K562 (cell line): ENCODE measurements around the gene TJP3. TPM values are rescaled to one million over a fixed set of nuclear protein-coding genes. Genes with fewer than 3 reads are reported as not detected.

Source experiments
- ATAC-seq: fragments of 200-7000 bp; cut with Tn5 transposase; 3 replicates; pipeline ENCODE4 v1.9.1; 2020; ENCODE audit warnings: moderate library complexity
- BruUV-seq: library from RNA; stranded (reverse); fragments of 400-500 nt; replicated peaks from 2 replicates; lab custom pipeline; 2021; lab: Mats Ljungman, UMichigan
- CTCF ChIA-PET: fragments of 300-600 bp; formaldehyde crosslinking; extraction: SDS; loops from one replicate; lab custom pipeline; 2021; ENCODE audit warnings: low intra/inter-chr PET ratio; lab: Yijun Ruan, JAX
- POLR2A ChIA-PET: fragments of 300-600, 350-650 bp; sonication (Branson Sonifier 250); formaldehyde crosslinking; extraction: SDS; loops from one replicate; lab custom pipeline; 2021; ENCODE audit warnings: antibody characterized with exemption, inconsistent platforms; lab: Yijun Ruan, JAX
- DNase-seq, 4 experiments: peaks; one replicate each; pipeline versions ENCODE4 v3.0.0 to v3.0.0-alpha.2; 2011 to 2018; ENCODE audit warnings: low spot score in 3 of 4, mixed read lengths in 3 of 4; ENCODE audit errors: extremely low read depth in 1 of 4
- FAIRE-seq: peaks from 2 replicates; lab custom pipeline; 2011; peaks lifted over from hg19 to GRCh38; lab: Jason Lieb, UNC
- H2AFZ ChIP-seq: 2 replicates; pipeline ENCODE4 v1.6.0; 2011; ENCODE audit warnings: low read depth, low read length, control low read depth, inconsistent platforms
- H3K27ac ChIP-seq: fragments of 200-600 bp; 3 replicates; pipeline ENCODE4 v1.8.0; 2011; ENCODE audit warnings: low read depth, mild to moderate bottlenecking, control low read depth, inconsistent platforms, low read length, moderate library complexity, mixed read lengths; ENCODE audit errors: extremely low read depth
- H3K27me3 ChIP-seq, 2 experiments: fragments of 300-600 bp in 1 of 2; 2 replicates in 1 of 2; 3 replicates in 1 of 2; pipeline versions ENCODE4 v1.6.0 to v1.8.0; 2011; ENCODE audit warnings: inconsistent platforms in 2 of 2, low read length in 2 of 2, mild to moderate bottlenecking in 1 of 2, mixed read lengths in 1 of 2, moderate library complexity in 1 of 2; ENCODE audit not compliant: control insufficient read depth in 2 of 2, insufficient read depth in 2 of 2
- H3K36me3 ChIP-seq: fragments of 300-600 bp; 3 replicates; pipeline ENCODE4 v1.8.0; 2011; ENCODE audit warnings: mild to moderate bottlenecking, low read length, inconsistent platforms; ENCODE audit not compliant: control insufficient read depth, insufficient read depth
- H3K4me1 ChIP-seq, 2 experiments: fragments of 200-600 bp in 1 of 2; replicated peaks in 1 of 2; 2 replicates in 1 of 2; 3 replicates in 1 of 2; pipeline versions ENCODE4 v1.5.1 to v1.8.0; 2011; ENCODE audit warnings: inconsistent platforms in 2 of 2, low read length in 2 of 2, mild to moderate bottlenecking in 1 of 2, mixed read lengths in 1 of 2, moderate library complexity in 1 of 2; ENCODE audit not compliant: control insufficient read depth in 2 of 2, insufficient read depth in 2 of 2
- H3K4me2 ChIP-seq: 2 replicates; pipeline ENCODE4 v1.6.1; 2011; ENCODE audit warnings: low read length, control low read depth, inconsistent platforms, mixed read lengths; ENCODE audit not compliant: insufficient read depth
- H3K4me3 ChIP-seq: fragments of 200-600 bp; sonication (generic), shearing (Covaris generic); 2 replicates; pipeline ENCODE4 v1.5.1; 2016; ENCODE audit warnings: control low read depth, inconsistent platforms
- H3K79me2 ChIP-seq: fragments of 200-600 bp; 3 replicates; pipeline ENCODE4 v1.8.0; 2011; ENCODE audit warnings: low read length, inconsistent platforms; ENCODE audit not compliant: control insufficient read depth, insufficient read depth
- H3K9ac ChIP-seq, 2 experiments: 2 replicates each; pipeline versions ENCODE4 v1.6.0 to v1.6.1; 2011; ENCODE audit warnings: low read depth in 2 of 2, low read length in 2 of 2, control low read depth in 1 of 2, inconsistent platforms in 1 of 2, mild to moderate bottlenecking in 1 of 2, mixed read lengths in 1 of 2; ENCODE audit not compliant: insufficient read depth in 1 of 2
- H3K9me1 ChIP-seq: one replicate; pipeline ENCODE4 v1.6.0; 2011; ENCODE audit warnings: inconsistent platforms, mild to moderate bottlenecking, low read length, moderate library complexity; ENCODE audit not compliant: control insufficient read depth, insufficient read depth
- H3K9me3 ChIP-seq: replicated peaks from 2 replicates; pipeline ENCODE4 v1.5.1; 2011; ENCODE audit warnings: low read depth, low read length, inconsistent platforms; ENCODE audit not compliant: control insufficient read depth, insufficient read depth
- H4K20me1 ChIP-seq: replicated peaks from 2 replicates; pipeline ENCODE4 v1.6.1; 2011; ENCODE audit warnings: low read length, inconsistent platforms, mixed read lengths; ENCODE audit not compliant: control insufficient read depth, insufficient read depth
- ARHGAP35 ChIP-seq: fragments of 450-650 bp; IDR thresholded peaks from 2 replicates; pipeline ENCODE4 v1.6.1; 2018; ENCODE audit not compliant: partially characterized antibody
- ATF3 ChIP-seq, 2 experiments: fragments of 450-650 bp in 1 of 2; sonication (generic) in 1 of 2; formaldehyde crosslinking in 1 of 2; IDR thresholded peaks in 1 of 2; conservative IDR thresholded peaks in 1 of 2; 2 replicates each; pipeline versions ENCODE4 v1.6.1 to v1.8.1; 2016 to 2023; ENCODE audit warnings: mild to moderate bottlenecking in 2 of 2, moderate library complexity in 2 of 2, inconsistent platforms in 1 of 2, missing genetic modification reagents in 1 of 2
- CBX1 ChIP-seq: sonication (generic); IDR thresholded peaks from 2 replicates; pipeline ENCODE4 v1.6.1; 2016; ENCODE audit warnings: antibody characterized with exemption, low read depth, mild to moderate bottlenecking
- EHMT2 ChIP-seq: fragments of 450-650 bp; IDR thresholded peaks from 2 replicates; pipeline ENCODE4 v1.6.1; 2018; ENCODE audit warnings: antibody characterized with exemption
- ETV1 ChIP-seq: fragments of 450-650 bp; conservative IDR thresholded peaks from 2 replicates; pipeline ENCODE4 v1.6.1; 2016; ENCODE audit warnings: missing genetic modification characterization, control low read depth, low read depth, missing compliant biosample characterization
- HLTF ChIP-seq: fragments of 450-650 bp; IDR thresholded peaks from 2 replicates; pipeline ENCODE4 v1.6.1; 2016
- KDM1A ChIP-seq, 2 experiments: fragments of 450-650 bp; IDR thresholded peaks; 2 replicates each; pipeline ENCODE4 v1.6.1; 2016; ENCODE audit warnings: mild to moderate bottlenecking in 2 of 2
- NCOA1 ChIP-seq: fragments of 450-650 bp; IDR thresholded peaks from 2 replicates; pipeline ENCODE4 v1.6.1; 2016; ENCODE audit warnings: low read depth
- RNF2 ChIP-seq: sonication (generic); IDR thresholded peaks from 2 replicates; pipeline ENCODE4 v1.6.1; 2016
- SMARCA5 ChIP-seq: fragments of 450-650 bp; IDR thresholded peaks from 2 replicates; pipeline ENCODE4 v1.6.1; 2016
- VEZF1 ChIP-seq: fragments of 200-800 bp; sonication (Bioruptor generic); IDR thresholded peaks from 2 replicates; pipeline ENCODE4 v1.6.1; 2017; ENCODE audit warnings: missing genetic modification characterization, missing compliant biosample characterization
- ZEB2 ChIP-seq: fragments of 450-650 bp; IDR thresholded peaks from 2 replicates; pipeline ENCODE4 v1.6.1; 2016
- ZNF124 ChIP-seq: sonication (generic); formaldehyde crosslinking; IDR thresholded peaks from 2 replicates; pipeline ENCODE4 v1.8.1; 2022; ENCODE audit warnings: missing genetic modification reagents
- ZNF766 ChIP-seq: fragments of 200-800 bp; sonication (Bioruptor generic); conservative IDR thresholded peaks from 2 replicates; pipeline ENCODE4 v1.6.1; 2016; ENCODE audit warnings: missing genetic modification characterization, missing compliant biosample characterization
- WGBS: fragments of 100-300 bp; shearing (Covaris generic); methylation state at CpG from one replicate; pipeline ENCODE4 v1.1.6; 2016; ENCODE audit warnings: low coverage, mixed read lengths; ENCODE audit not compliant: insufficient coverage; ENCODE audit errors: missing lambda C conversion rate; 5-methylcytosine and 5-hydroxymethylcytosine counted together
- in situ Hi-C: fragments of 300-500 bp; cut with MboI; formaldehyde crosslinking; loops from 4 replicates; pipeline ENCODE4 v1.15.0; 2018; ENCODE audit warnings: inconsistent platforms, mixed read lengths
- intact Hi-C: fragments of 100-400 bp; cut with micrococcal nuclease; formaldehyde crosslinking; loops from 2 replicates; pipeline ENCODE4 v1.14.2; 2022
- polyA plus RNA-seq, 8 experiments: library from polyadenylated mRNA; depleted of rRNA in 4 of 8; stranded (reverse) in 5 of 8; unstranded in 3 of 8; fragments of >200 nt; fragmentation: Nextera tagmentation in 2 of 8; fragmentation: Illumina TruSeq in 1 of 8; extraction: Ambion mirVana in 2 of 8; extraction: Trizol in 1 of 8; gene quantifications; 2 replicates each; pipeline versions ENCODE4 v1.2.1 to v1.2.3, GENCODE V29; 2011 to 2014; ENCODE audit warnings: inconsistent platforms in 1 of 8, missing spikeins in 1 of 8
- total RNA-seq, 7 experiments: library from RNA; depleted of rRNA in 6 of 7; stranded (reverse); fragments of >200 nt in 6 of 7; fragmentation: Illumina TruSeq in 2 of 7; extraction: Trizol in 2 of 7; gene quantifications; 2 replicates each; pipeline versions ENCODE4 v1.2.1 to v1.2.3, GENCODE V29; 2011 to 2021; ENCODE audit warnings: low replicate concordance in 1 of 7
- TF ChIP-seq, protein P1 (sequence below), 3 experiments: fragments of 200-800 bp in 1 of 3; sonication (Bioruptor generic) in 1 of 3; sonication (generic) in 1 of 3; formaldehyde crosslinking in 1 of 3; IDR thresholded peaks; 2 replicates each; pipeline versions ENCODE4 v1.6.1 to v1.8.0; 2016 to 2022; ENCODE audit warnings: mild to moderate bottlenecking in 2 of 3, missing compliant biosample characterization in 2 of 3, missing genetic modification characterization in 2 of 3, missing genetic modification reagents in 1 of 3
- TF ChIP-seq, protein P2 (sequence below): fragments of 200-800 bp; sonication (Bioruptor generic); IDR thresholded peaks from 2 replicates; pipeline ENCODE4 v1.6.1; 2017; ENCODE audit warnings: missing genetic modification characterization, missing compliant biosample characterization
- TF ChIP-seq, protein P3 (sequence below): fragments of 450-650 bp; formaldehyde crosslinking; IDR thresholded peaks from 2 replicates; pipeline ENCODE4 v1.4.0; 2020; ENCODE audit warnings: mild to moderate bottlenecking

TJP3 gene
- total and polyA plus RNA-seq, 9 of the 15 experiments (the other 6 are each of a cell fraction or from before 2014, with no cell fraction given): 0.11 to 2.4 (median 0.57) TPM; not detected in 1

DNA sequence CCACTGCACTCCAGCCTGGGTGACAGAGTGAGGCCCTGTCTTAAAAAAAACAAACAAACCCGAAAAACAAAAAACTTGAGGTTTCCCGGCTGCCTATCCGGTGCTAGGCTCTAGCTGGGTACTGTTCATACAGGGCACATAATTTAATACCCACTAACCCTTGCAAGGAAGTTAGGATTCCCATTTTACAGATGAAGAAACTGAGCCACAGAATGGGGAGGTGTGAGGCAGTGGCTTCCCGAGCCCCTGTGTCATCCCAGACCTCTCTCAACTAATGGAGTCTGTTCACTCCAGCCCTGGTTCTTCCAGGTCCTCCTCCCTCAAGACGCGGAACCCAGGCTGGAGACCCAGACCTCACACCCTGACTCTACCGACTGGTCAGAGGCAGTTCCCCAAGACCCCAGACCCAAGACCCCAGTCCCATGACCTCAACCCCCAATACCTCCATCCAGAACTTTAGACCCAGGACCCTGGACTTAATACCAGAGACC, 52.7 kb downstream of the TJP3 start:
- Histone ChIP-seq H3K9me1 (no peaks in the 10 kb centered on the region), H3K4me1 (peaks cover 8 to 25% of the 10 kb centered on the region in 2 experiments; a peak in 4 of 5 replicates), H4K20me1 (no peaks in the 10 kb centered on the region), H3K36me3 (peaks cover 26% of the 10 kb centered on the region; the same call in 2 of the 3 replicates), H2AFZ (peak overlapping the region; percentile 100), H3K27me3 (no peaks in the 10 kb centered on the region), H3K9me3 (no peaks in the 10 kb centered on the region), H3K79me2 (peaks cover 26% of the 10 kb centered on the region), H3K4me2 (peak overlapping the region; percentile 97), H3K4me3 (peak overlapping the region; percentile 100), H3K9ac (peak overlapping the region; percentile 97 to 100), H3K27ac (peak overlapping the region; percentile 99)
- WGBS: 24% methylated on average over 7 of the region's 7 CpGs
- DNase-seq (peak in 3 of 4 experiments; percentile 29 to 39 (median 34)), ATAC-seq (no peak), FAIRE-seq (no peak)
- BruUV-seq: TSS peak; percentile 61
- in situ Hi-C loops: no loop called here
- intact Hi-C loops: no loop called here
- CTCF ChIA-PET: no interaction called here
- POLR2A ChIA-PET: interaction anchor here (0.6 to 4.0 kb wide), 3 partner anchors 12 to 775 kb away, joined by 3 to 48 read pairs (median 4); partner anchors contain the start of gene RAX2
- TF ChIP-seq, protein P1, sequence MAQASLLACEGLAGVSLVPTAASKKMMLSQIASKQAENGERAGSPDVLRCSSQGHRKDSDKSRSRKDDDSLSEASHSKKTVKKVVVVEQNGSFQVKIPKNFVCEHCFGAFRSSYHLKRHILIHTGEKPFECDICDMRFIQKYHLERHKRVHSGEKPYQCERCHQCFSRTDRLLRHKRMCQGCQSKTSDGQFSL (CRISPR knock-in tag; IDR thresholded peaks at IDR 0.05): 0 out of 2 replicates have a peak, but pooled peaks have one; percentile 20
- TF ChIP-seq, protein P1 (tag; IDR thresholded peaks at IDR 0.05): no peak
- TF ChIP-seq EHMT2 (no peak), NCOA1 (no peak), ZEB2 (no peak), ZNF124 (no peak), ZNF766 (no peak), HLTF (no peak), KDM1A (IDR thresholded peaks at IDR 0.05) (peak; percentile 82 to 89), SMARCA5 (peak; percentile 64; the same call in 1 of the 2 replicates), ATF3 (IDR thresholded peaks at IDR 0.05) (no peak), ATF3 (CRISPR knock-in tag; conservative IDR thresholded peaks at IDR 0.05) (no peak), CBX1 (0 out of 2 replicates have a peak, but pooled peaks have one; percentile 65), RNF2 (no peak), ARHGAP35 (peak; percentile 40), ETV1 (tag) (no peak), VEZF1 (peak; percentile 7; the same call in 1 of the 2 replicates)
- TF ChIP-seq, protein P2, sequence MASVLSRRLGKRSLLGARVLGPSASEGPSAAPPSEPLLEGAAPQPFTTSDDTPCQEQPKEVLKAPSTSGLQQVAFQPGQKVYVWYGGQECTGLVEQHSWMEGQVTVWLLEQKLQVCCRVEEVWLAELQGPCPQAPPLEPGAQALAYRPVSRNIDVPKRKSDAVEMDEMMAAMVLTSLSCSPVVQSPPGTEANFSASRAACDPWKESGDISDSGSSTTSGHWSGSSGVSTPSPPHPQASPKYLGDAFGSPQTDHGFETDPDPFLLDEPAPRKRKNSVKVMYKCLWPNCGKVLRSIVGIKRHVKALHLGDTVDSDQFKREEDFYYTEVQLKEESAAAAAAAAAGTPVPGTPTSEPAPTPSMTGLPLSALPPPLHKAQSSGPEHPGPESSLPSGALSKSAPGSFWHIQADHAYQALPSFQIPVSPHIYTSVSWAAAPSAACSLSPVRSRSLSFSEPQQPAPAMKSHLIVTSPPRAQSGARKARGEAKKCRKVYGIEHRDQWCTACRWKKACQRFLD (CRISPR knock-in tag): no peak
- TF ChIP-seq, protein P3, sequence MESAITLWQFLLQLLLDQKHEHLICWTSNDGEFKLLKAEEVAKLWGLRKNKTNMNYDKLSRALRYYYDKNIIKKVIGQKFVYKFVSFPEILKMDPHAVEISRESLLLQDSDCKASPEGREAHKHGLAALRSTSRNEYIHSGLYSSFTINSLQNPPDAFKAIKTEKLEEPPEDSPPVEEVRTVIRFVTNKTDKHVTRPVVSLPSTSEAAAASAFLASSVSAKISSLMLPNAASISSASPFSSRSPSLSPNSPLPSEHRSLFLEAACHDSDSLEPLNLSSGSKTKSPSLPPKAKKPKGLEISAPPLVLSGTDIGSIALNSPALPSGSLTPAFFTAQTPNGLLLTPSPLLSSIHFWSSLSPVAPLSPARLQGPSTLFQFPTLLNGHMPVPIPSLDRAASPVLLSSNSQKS (CRISPR knock-in tag): no peak
